HG02678 (cell line): ENCODE results near the gene PTPRH.
"Not testable (repeated sequence)": the region's sequence is repeated elsewhere in the genome, so short reads cannot be mapped to it uniquely, and the experiment has no call there.

Source experiments
- ATAC-seq: cut with Tn5 transposase; IDR thresholded peaks from one replicate; pipeline ENCODE4 v1.9.1; 2021; ENCODE audit warnings: mild to moderate bottlenecking, moderate library complexity; ENCODE audit not compliant: unreplicated experiment

Gene PTPRH

GRCh38 chr19:55160128-55160985, 48.9 kb downstream of the PTPRH start:
- no peak for ATAC-seq

- ATAC-seq: no peak
Observed at GRCh38 chr19:55158848-55159749, 50.2 kb downstream of the PTPRH start.

GRCh38 chr19:55158423-55158822, 50.9 kb downstream of the PTPRH start:
- ATAC-seq: no peak

GRCh38 chr19:55157064-55157908, 52.0 kb downstream of the PTPRH start, which contains the start of gene TNNI3:
TSS of gene TNNI3 (minus strand) at chr19:55157732. CDS start at chr19:55157589, 143 bp downstream.
- no peak for ATAC-seq

- ATAC-seq: no peak
Observed at GRCh38 chr19:55156202-55157063, 52.9 kb downstream of the PTPRH start.

- ATAC-seq: not testable (repeated sequence)
Observed at GRCh38 chr19:55155784-55156183, 53.5 kb downstream of the PTPRH start.

GRCh38 chr19:55153652-55154264, 55.5 kb downstream of the PTPRH start:
- ATAC-seq: no peak

- no peak for ATAC-seq
Observed at GRCh38 chr19:55152017-55152416, 57.3 kb downstream of the PTPRH start.

- no peak for ATAC-seq
Observed at GRCh38 chr19:55149078-55150003, 60.0 kb downstream of the PTPRH start, which contains the start of gene TNNT1. TSS of gene TNNT1 (minus strand) at chr19:55149206. CDS start at chr19:55147157, 2,049 bp downstream.

GRCh38 chr19:55147545-55148251, 61.6 kb downstream of the PTPRH start:
- ATAC-seq: no peak

- ATAC-seq: no peak
Observed at GRCh38 chr19:55146705-55147273, 62.5 kb downstream of the PTPRH start.

- ATAC-seq: no peak
Observed at GRCh38 chr19:55146078-55146704, 63.1 kb downstream of the PTPRH start.

- ATAC-seq: no peak
Observed at GRCh38 chr19:55145232-55145631, 64.1 kb downstream of the PTPRH start.

- ATAC-seq: no peak
Observed at GRCh38 chr19:55141696-55142095, 67.6 kb downstream of the PTPRH start.

- ATAC-seq: no peak
Observed at GRCh38 chr19:55137915-55138314, 71.4 kb downstream of the PTPRH start.

GRCh38 chr19:55136399-55137102, 72.8 kb downstream of the PTPRH start:
- no peak for ATAC-seq
